Adrenal gland (tissue), 5 donors: ENCODE measurements around the gene ITPKB.

Experiments
- POLR2A ChIP-seq, 2 donors: fragments of 450-650 bp; IDR thresholded peaks; one replicate each; pipeline ENCODE4 v1.6.1; 2017; ENCODE audit warnings: antibody characterized with exemption in 2 of 2, mild to moderate bottlenecking in 2 of 2, moderate library complexity in 1 of 2
- TF ChIP-seq, protein P1 (sequence below), 6 experiments: fragments of 450-650 bp in 4 of 6; fragments of 200-600 bp in 2 of 6; sonication (generic) in 1 of 6; IDR thresholded peaks; 1 replicate in 5 of 6; 2 replicates in 1 of 6; pipeline versions ENCODE4 v1.5.1 to v1.8.0; 2016 to 2021; ENCODE audit warnings: antibody characterized with exemption in 6 of 6, mild to moderate bottlenecking in 2 of 6, moderate library complexity in 1 of 6
- donor health status: DM: no; HTN: no; CAD: no.

GRCh38 chr1:226633541-226634165, 105.4 kb downstream of the ITPKB start:
- TF ChIP-seq POLR2A (IDR thresholded peaks at IDR 0.05), result no peak
- TF ChIP-seq, protein P1, sequence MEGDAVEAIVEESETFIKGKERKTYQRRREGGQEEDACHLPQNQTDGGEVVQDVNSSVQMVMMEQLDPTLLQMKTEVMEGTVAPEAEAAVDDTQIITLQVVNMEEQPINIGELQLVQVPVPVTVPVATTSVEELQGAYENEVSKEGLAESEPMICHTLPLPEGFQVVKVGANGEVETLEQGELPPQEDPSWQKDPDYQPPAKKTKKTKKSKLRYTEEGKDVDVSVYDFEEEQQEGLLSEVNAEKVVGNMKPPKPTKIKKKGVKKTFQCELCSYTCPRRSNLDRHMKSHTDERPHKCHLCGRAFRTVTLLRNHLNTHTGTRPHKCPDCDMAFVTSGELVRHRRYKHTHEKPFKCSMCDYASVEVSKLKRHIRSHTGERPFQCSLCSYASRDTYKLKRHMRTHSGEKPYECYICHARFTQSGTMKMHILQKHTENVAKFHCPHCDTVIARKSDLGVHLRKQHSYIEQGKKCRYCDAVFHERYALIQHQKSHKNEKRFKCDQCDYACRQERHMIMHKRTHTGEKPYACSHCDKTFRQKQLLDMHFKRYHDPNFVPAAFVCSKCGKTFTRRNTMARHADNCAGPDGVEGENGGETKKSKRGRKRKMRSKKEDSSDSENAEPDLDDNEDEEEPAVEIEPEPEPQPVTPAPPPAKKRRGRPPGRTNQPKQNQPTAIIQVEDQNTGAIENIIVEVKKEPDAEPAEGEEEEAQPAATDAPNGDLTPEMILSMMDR (IDR thresholded peaks at IDR 0.05), result no peak
